DND-41 (cell line): ENCODE results near the gene DIAPH2.

Source experiments
- ATAC-seq: fragments of 200-7000 bp; cut with Tn5 transposase; 3 replicates; pipeline ENCODE4 v1.9.1; 2021; ENCODE audit warnings: low read depth; ENCODE audit not compliant: insufficient read depth
- DNase-seq: peaks from one replicate; pipeline ENCODE4 v3.0.0-alpha.2; 2020
- H2AFZ ChIP-seq: 2 replicates; pipeline ENCODE4 v1.6.0; 2012; ENCODE audit warnings: low read depth, low read length
- H3K27ac ChIP-seq: 2 replicates; pipeline ENCODE4 v1.5.1; 2012; ENCODE audit warnings: low read length, inconsistent platforms
- H3K27me3 ChIP-seq: fragments of 200-600 bp; sonication (generic); 2 replicates; pipeline ENCODE4 v1.6.0; 2012; ENCODE audit warnings: low read length, mild to moderate bottlenecking, inconsistent platforms; ENCODE audit not compliant: insufficient read depth, poor library complexity
- H3K36me3 ChIP-seq: 2 replicates; pipeline ENCODE4 v1.5.1; 2012; ENCODE audit warnings: low read length, inconsistent platforms; ENCODE audit not compliant: insufficient read depth
- H3K4me1 ChIP-seq: 2 replicates; pipeline ENCODE4 v1.5.1; 2012; ENCODE audit warnings: mild to moderate bottlenecking, low read length; ENCODE audit not compliant: insufficient read depth
- H3K4me2 ChIP-seq: 2 replicates; pipeline ENCODE4 v1.6.0; 2012; ENCODE audit warnings: mild to moderate bottlenecking, moderate library complexity, low read length, inconsistent platforms; ENCODE audit not compliant: insufficient read depth
- H3K4me3 ChIP-seq, 2 experiments: fragments of 200-600 bp in 1 of 2; shearing (Covaris generic) in 1 of 2; 2 replicates each; pipeline ENCODE4 v1.5.1; 2012 to 2016; ENCODE audit warnings: inconsistent platforms in 2 of 2, low read length in 2 of 2, mild to moderate bottlenecking in 2 of 2, low read depth in 1 of 2, moderate library complexity in 1 of 2
- H3K79me2 ChIP-seq: 2 replicates; pipeline ENCODE4 v1.6.0; 2012; ENCODE audit warnings: low read length, inconsistent platforms; ENCODE audit not compliant: insufficient read depth
- H3K9ac ChIP-seq: 2 replicates; pipeline ENCODE4 v1.6.0; 2012; ENCODE audit warnings: low read depth, mild to moderate bottlenecking, inconsistent platforms, low read length, moderate library complexity
- H3K9me3 ChIP-seq: 2 replicates; pipeline ENCODE4 v1.5.1; 2012; ENCODE audit warnings: low read length, moderate library complexity, mild to moderate bottlenecking, inconsistent platforms; ENCODE audit not compliant: insufficient read depth, severe bottlenecking
- H4K20me1 ChIP-seq: 2 replicates; pipeline ENCODE4 v1.6.0; 2012; ENCODE audit warnings: low read length; ENCODE audit not compliant: insufficient read depth
- CTCF ChIP-seq: IDR thresholded peaks from 2 replicates; pipeline ENCODE4 v1.5.1; 2012; ENCODE audit warnings: borderline replicate concordance, low read length, moderate library complexity, mild to moderate bottlenecking; ENCODE audit not compliant: poor library complexity, severe bottlenecking; ENCODE audit errors: extremely low read depth
- EZH2 ChIP-seq: IDR thresholded peaks from 3 replicates; pipeline ENCODE4 v1.6.1; 2012; ENCODE audit warnings: borderline replicate concordance, low read depth, mild to moderate bottlenecking, moderate library complexity, low read length, inconsistent platforms; ENCODE audit not compliant: severe bottlenecking

The DIAPH2 gene

DNA sequence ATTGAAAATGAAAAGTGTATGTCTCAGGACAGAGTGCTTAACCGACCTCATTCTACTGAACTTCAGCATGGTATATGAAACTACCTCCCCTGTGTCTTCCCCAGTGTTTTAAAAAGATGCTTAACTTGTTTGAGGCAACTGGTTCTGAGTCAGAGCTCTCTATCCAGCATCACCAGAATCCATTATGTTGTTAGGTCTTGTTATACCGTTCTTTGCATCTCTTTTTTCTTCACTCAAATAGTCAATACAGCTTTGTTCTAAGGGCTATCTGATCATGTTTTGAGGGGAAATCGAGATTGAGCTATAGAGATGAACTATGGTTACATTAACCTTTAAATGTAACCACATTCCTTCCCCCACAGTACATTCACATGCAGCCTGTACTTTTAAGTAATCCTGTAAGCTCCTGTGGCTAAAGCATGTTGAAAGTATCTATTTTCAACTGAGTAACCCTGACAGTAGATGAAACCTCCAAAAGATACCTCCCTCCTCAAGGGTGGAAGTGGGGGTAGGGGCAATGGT is 713.4 kb downstream of the DIAPH2 start:
- Histone ChIP-seq H3K9ac (no peak overlapping the region), H3K9me3 (no peaks in the 10 kb centered on the region), H2AFZ (no peak overlapping the region), H3K27ac (no peak overlapping the region), H3K36me3 (no peaks in the 10 kb centered on the region), H3K79me2 (no peaks in the 10 kb centered on the region), H4K20me1 (no peaks in the 10 kb centered on the region), H3K27me3 (no peaks in the 10 kb centered on the region), H3K4me3 (no peak overlapping the region), H3K4me2 (no peak overlapping the region), H3K4me1 (no peaks in the 10 kb centered on the region)
- no peak for DNase-seq
- TF ChIP-seq EZH2: no peak
- no peak for TF ChIP-seq CTCF
- ATAC-seq: peak; percentile 65

DNA sequence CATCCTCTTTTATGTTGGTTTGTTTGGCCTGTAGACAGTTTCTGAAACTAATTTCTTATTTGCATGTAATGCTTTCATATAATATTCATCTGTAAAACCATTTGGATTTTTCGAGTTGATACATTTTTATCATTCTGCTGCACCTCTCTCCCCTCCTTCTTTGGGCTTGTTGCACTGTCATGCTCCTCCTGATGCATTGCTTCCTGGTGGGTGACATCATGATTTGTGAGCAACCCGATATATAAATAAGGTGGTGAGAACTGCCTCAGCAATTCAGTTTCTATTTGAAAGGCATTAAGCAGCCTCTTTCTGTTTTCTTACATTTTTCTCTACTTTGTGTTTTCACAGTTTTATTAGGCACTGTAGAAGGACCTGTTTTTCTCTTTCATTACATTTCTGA is 714.8 kb downstream of the DIAPH2 start:
- no peak for TF ChIP-seq EZH2
- no peak for TF ChIP-seq CTCF
- Histone ChIP-seq H3K79me2 (no peaks in the 10 kb centered on the region), H3K36me3 (no peaks in the 10 kb centered on the region), H3K4me2 (no peak overlapping the region), H3K9me3 (no peaks in the 10 kb centered on the region), H2AFZ (no peak overlapping the region), H3K4me3 (no peak overlapping the region), H4K20me1 (no peaks in the 10 kb centered on the region), H3K27me3 (no peaks in the 10 kb centered on the region), H3K4me1 (no peaks in the 10 kb centered on the region), H3K27ac (no peak overlapping the region), H3K9ac (no peak overlapping the region)
- DNase-seq: no peak
- ATAC-seq: no peak

DNA sequence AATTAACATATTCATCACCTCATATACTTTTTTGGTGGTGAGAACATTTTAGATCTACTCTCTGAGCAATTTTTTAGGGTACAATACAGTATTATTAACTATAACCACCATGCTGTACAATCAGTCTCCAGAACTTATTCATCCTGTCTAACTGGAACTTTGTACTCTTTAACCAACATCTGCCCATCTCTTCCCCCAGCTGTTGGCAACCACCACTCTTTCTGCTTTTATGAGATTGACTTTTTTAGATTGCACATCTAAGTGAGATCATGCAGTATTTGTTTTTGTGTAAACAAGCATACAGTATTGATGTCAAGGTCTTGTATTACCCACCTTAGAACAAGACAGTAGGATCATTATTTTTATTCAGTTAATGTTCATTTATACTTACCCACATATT is 715.9 kb downstream of the DIAPH2 start:
- no peak overlapping the region for H2AFZ ChIP-seq
- no peak overlapping the region for H3K4me2 ChIP-seq
- H3K4me3 ChIP-seq: no peak overlapping the region
- H3K9ac ChIP-seq: no peak overlapping the region
- no peak for DNase-seq
- ATAC-seq: no peak
- no peaks in the 10 kb centered on the region for H4K20me1 ChIP-seq
- no peaks in the 10 kb centered on the region for H3K36me3 ChIP-seq
- no peaks in the 10 kb centered on the region for H3K9me3 ChIP-seq
- TF ChIP-seq CTCF: no peak
- TF ChIP-seq EZH2: no peak
- H3K27me3 ChIP-seq: no peaks in the 10 kb centered on the region
- no peaks in the 10 kb centered on the region for H3K79me2 ChIP-seq
- no peak overlapping the region for H3K27ac ChIP-seq
- no peaks in the 10 kb centered on the region for H3K4me1 ChIP-seq

GRCh38 chrX:97401154-97401553 is 716.5 kb downstream of the DIAPH2 start:
- H4K20me1 ChIP-seq: no peaks in the 10 kb centered on the region
- no peak overlapping the region for H3K4me3 ChIP-seq
- H3K9ac ChIP-seq: no peak overlapping the region
- H3K4me1 ChIP-seq: no peaks in the 10 kb centered on the region
- H3K36me3 ChIP-seq: no peaks in the 10 kb centered on the region
- no peaks in the 10 kb centered on the region for H3K9me3 ChIP-seq
- H3K27me3 ChIP-seq: no peaks in the 10 kb centered on the region
- H3K4me2 ChIP-seq: no peak overlapping the region
- no peak overlapping the region for H3K27ac ChIP-seq
- no peak overlapping the region for H2AFZ ChIP-seq
- no peak for DNase-seq
- ATAC-seq: no peak
- H3K79me2 ChIP-seq: no peaks in the 10 kb centered on the region
- TF ChIP-seq EZH2 (no peak), CTCF (no peak)
